Stimulated activated CD8-positive, alpha-beta memory T cell treated with anti-CD3 and anti-CD28 coated beads, Interleukin-15, amount 100 ng/mL, for 24 hours (primary cell): Measurements from ENCODE around the gene CALB2.

Experiments used
- DNase-seq: peaks from one replicate; pipeline ENCODE4 v3.0.0-alpha.2; 2020; ENCODE audit warnings: low read depth

Gene CALB2

GRCh38 chr16:71387045-71387871 is 28.7 kb downstream of the CALB2 start:
- no peak for DNase-seq

- no peak for DNase-seq
Observed at GRCh38 chr16:71389330-71389729, 30.8 kb downstream of the CALB2 start.

- DNase-seq = no peak
Observed at GRCh38 chr16:71396594-71396993, 38.1 kb downstream of the CALB2 start.

- DNase-seq = no peak
Observed at GRCh38 chr16:71399801-71400563, 41.5 kb downstream of the CALB2 start.

GRCh38 chr16:71402007-71402406 is 43.5 kb downstream of the CALB2 start:
- DNase-seq = no peak

- no peak for DNase-seq
Observed at GRCh38 chr16:71402674-71403073, 44.2 kb downstream of the CALB2 start.

GRCh38 chr16:71404364-71404763 is 45.8 kb downstream of the CALB2 start:
- no peak for DNase-seq

GRCh38 chr16:71406316-71406715 is 47.8 kb downstream of the CALB2 start:
- no peak for DNase-seq

- DNase-seq = no peak
Observed at GRCh38 chr16:71406724-71407123, 48.2 kb downstream of the CALB2 start.

- DNase-seq = no peak
Observed at GRCh38 chr16:71407731-71408130, 49.2 kb downstream of the CALB2 start.

- DNase-seq = no peak
Observed at GRCh38 chr16:71408536-71408935, 50.0 kb downstream of the CALB2 start.

GRCh38 chr16:71409011-71409775 is 50.7 kb downstream of the CALB2 start:
- no peak for DNase-seq

GRCh38 chr16:71410146-71410545 is 51.6 kb downstream of the CALB2 start:
- no peak for DNase-seq

GRCh38 chr16:71412270-71413160 is 54.0 kb downstream of the CALB2 start:
- DNase-seq = no peak

- DNase-seq = no peak
Observed at GRCh38 chr16:71413341-71413740, 54.8 kb downstream of the CALB2 start.

- DNase-seq = no peak
Observed at GRCh38 chr16:71414038-71414437, 55.5 kb downstream of the CALB2 start.

- DNase-seq = no peak
Observed at GRCh38 chr16:71421911-71422310, 63.4 kb downstream of the CALB2 start.

GRCh38 chr16:71423016-71423415 is 64.5 kb downstream of the CALB2 start:
- DNase-seq = no peak

- DNase-seq = no peak
Observed at GRCh38 chr16:71423865-71424264, 65.3 kb downstream of the CALB2 start.

GRCh38 chr16:71424626-71425025 is 66.1 kb downstream of the CALB2 start:
- no peak for DNase-seq

- DNase-seq = no peak
Observed at GRCh38 chr16:71425746-71426068, 67.2 kb downstream of the CALB2 start.
